OCI-LY1 (cell line): ENCODE results near the gene KCNH3.

Source experiments
- H2AFZ ChIP-seq: fragments of 200-600 bp; sonication (generic), shearing (Covaris generic); 2 replicates; pipeline ENCODE4 v1.6.0; 2014; ENCODE audit warnings: antibody characterized with exemption, mild to moderate bottlenecking, low read length
- H3F3A ChIP-seq: fragments of 200-600 bp; sonication (generic), shearing (Covaris generic); 2 replicates; pipeline ENCODE4 v1.6.0; 2014; ENCODE audit warnings: mild to moderate bottlenecking, antibody characterized with exemption, low read length, moderate library complexity; ENCODE audit not compliant: insufficient read depth
- H3K27ac ChIP-seq: fragments of 200-600 bp; sonication (generic); 2 replicates; pipeline ENCODE4 v1.5.1; 2014; ENCODE audit warnings: low read length, mixed run types, mild to moderate bottlenecking, low read depth; ENCODE audit not compliant: poor library complexity, severe bottlenecking
- H3K27me3 ChIP-seq: fragments of 200-600 bp; sonication (generic); 2 replicates; pipeline ENCODE4 v1.6.0; 2014; ENCODE audit warnings: antibody characterized with exemption, mild to moderate bottlenecking, low read length, moderate library complexity; ENCODE audit not compliant: insufficient read depth
- H3K36me3 ChIP-seq: fragments of 200-600 bp; sonication (generic); 2 replicates; pipeline ENCODE4 v1.6.1; 2014; ENCODE audit warnings: mild to moderate bottlenecking, antibody characterized with exemption, low read length, moderate library complexity, mixed read lengths; ENCODE audit not compliant: insufficient read depth
- H3K4me1 ChIP-seq: fragments of 200-600 bp; sonication (generic); 2 replicates; pipeline ENCODE4 v1.5.1; 2014; ENCODE audit warnings: mild to moderate bottlenecking, low read length, moderate library complexity; ENCODE audit not compliant: insufficient read depth, severe bottlenecking
- H3K4me2 ChIP-seq: fragments of 200-600 bp; sonication (generic), shearing (Covaris generic); 2 replicates; pipeline ENCODE4 v1.6.1; 2014; ENCODE audit warnings: low read length
- H3K4me3 ChIP-seq: fragments of 200-600 bp; sonication (generic); 2 replicates; pipeline ENCODE4 v1.5.1; 2014; ENCODE audit warnings: low read length, low read depth, mild to moderate bottlenecking, mixed read lengths; ENCODE audit not compliant: poor library complexity, severe bottlenecking
- H3K79me2 ChIP-seq: fragments of 200-600 bp; shearing (Covaris generic); 2 replicates; pipeline ENCODE4 v1.6.1; 2016; ENCODE audit warnings: mixed run types, low read length, mixed read lengths; ENCODE audit not compliant: insufficient read depth
- H3K9ac ChIP-seq: fragments of 200-600 bp; sonication (generic), shearing (Covaris generic); 2 replicates; pipeline ENCODE4 v1.6.1; 2014; ENCODE audit warnings: mild to moderate bottlenecking, low read length, mixed read lengths
- H3K9me2 ChIP-seq: fragments of 200-600 bp; sonication (generic), shearing (Covaris generic); 2 replicates; pipeline ENCODE4 v1.6.1; 2014; ENCODE audit warnings: low read depth, mild to moderate bottlenecking, low read length, mixed read lengths
- H3K9me3 ChIP-seq: fragments of 200-600 bp; shearing (Covaris generic); 2 replicates; pipeline ENCODE4 v1.6.1; 2014; ENCODE audit warnings: low read length, mixed read lengths
- H4K20me1 ChIP-seq: fragments of 200-600 bp; sonication (generic), shearing (Covaris generic); 2 replicates; pipeline ENCODE4 v1.6.0; 2016; ENCODE audit warnings: mild to moderate bottlenecking, low read length; ENCODE audit not compliant: insufficient read depth
- EZH2 ChIP-seq: fragments of 200-600 bp; sonication (generic), shearing (Covaris generic); IDR thresholded peaks from 2 replicates; pipeline ENCODE4 v1.8.0; 2017; ENCODE audit warnings: borderline replicate concordance, mixed run types, mild to moderate bottlenecking, antibody characterized with exemption, low read length, moderate library complexity, mixed read lengths
- TF ChIP-seq, protein P1 (sequence below): fragments of 200-600 bp; sonication (generic), shearing (Covaris generic); IDR thresholded peaks from 2 replicates; pipeline ENCODE4 v1.5.1; 2017; ENCODE audit warnings: mild to moderate bottlenecking, antibody characterized with exemption, low read length, moderate library complexity, mixed read lengths

The KCNH3 gene

DNA sequence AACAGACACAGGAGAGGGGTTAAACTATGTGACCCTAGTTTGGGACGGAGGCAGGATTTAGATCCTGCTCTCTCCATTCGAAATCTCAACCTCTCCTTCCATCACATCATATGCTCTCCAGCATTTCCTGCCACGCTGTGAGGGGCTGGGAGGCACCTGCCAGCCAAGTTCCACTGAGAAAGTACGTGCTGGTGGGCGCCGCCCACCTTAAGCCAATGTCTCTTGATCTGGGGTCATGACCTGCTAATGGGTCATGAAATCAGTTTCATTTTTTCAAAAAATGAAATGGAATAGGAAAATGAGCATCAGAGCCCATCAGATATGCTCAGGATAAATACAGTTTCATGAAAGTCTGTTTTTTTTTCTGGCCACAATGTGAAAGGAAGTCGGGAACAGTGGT, 21.9 kb downstream of the KCNH3 start:
- H3K4me1 ChIP-seq = no peaks in the 10 kb centered on the region
- TF ChIP-seq EZH2 = no peak
- TF ChIP-seq, protein P1, sequence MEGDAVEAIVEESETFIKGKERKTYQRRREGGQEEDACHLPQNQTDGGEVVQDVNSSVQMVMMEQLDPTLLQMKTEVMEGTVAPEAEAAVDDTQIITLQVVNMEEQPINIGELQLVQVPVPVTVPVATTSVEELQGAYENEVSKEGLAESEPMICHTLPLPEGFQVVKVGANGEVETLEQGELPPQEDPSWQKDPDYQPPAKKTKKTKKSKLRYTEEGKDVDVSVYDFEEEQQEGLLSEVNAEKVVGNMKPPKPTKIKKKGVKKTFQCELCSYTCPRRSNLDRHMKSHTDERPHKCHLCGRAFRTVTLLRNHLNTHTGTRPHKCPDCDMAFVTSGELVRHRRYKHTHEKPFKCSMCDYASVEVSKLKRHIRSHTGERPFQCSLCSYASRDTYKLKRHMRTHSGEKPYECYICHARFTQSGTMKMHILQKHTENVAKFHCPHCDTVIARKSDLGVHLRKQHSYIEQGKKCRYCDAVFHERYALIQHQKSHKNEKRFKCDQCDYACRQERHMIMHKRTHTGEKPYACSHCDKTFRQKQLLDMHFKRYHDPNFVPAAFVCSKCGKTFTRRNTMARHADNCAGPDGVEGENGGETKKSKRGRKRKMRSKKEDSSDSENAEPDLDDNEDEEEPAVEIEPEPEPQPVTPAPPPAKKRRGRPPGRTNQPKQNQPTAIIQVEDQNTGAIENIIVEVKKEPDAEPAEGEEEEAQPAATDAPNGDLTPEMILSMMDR = no peak
- H3K4me2 ChIP-seq = no peak overlapping the region
- no peaks in the 10 kb centered on the region for H3K27me3 ChIP-seq
- H3K27ac ChIP-seq = no peak overlapping the region
- no peak overlapping the region for H2AFZ ChIP-seq
- no peaks in the 10 kb centered on the region for H3K79me2 ChIP-seq
- no peaks in the 10 kb centered on the region for H3F3A ChIP-seq
- H3K9me2 ChIP-seq = no peaks in the 10 kb centered on the region
- no peaks in the 10 kb centered on the region for H4K20me1 ChIP-seq
- H3K9me3 ChIP-seq = no peaks in the 10 kb centered on the region
- H3K4me3 ChIP-seq = no peak overlapping the region
- peaks cover 92% of the 10 kb centered on the region for H3K36me3 ChIP-seq
- no peak overlapping the region for H3K9ac ChIP-seq

DNA sequence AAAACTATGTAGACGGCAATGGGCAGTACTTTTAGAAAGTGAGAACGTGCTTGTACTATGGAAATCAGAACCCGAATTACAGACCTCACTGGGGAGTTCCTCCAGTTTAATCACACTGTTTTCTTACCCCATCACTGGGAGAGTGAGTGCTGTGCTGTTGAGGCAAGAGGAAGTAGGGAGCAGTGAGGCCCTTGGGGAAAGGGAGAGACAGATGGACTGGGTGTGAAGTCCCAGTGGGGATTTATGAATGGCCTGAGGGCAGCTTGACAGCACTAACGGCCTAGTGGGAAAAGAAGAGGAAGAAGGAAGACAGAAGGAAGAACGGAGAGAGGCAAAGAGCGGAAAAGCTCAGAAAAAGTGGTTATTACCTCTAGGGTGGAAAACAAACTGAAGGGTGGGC, 23.4 kb downstream of the KCNH3 start:
- H3K9ac ChIP-seq = no peak overlapping the region
- no peaks in the 10 kb centered on the region for H3K9me3 ChIP-seq
- no peaks in the 10 kb centered on the region for H4K20me1 ChIP-seq
- no peak overlapping the region for H3K27ac ChIP-seq
- no peak for TF ChIP-seq EZH2
- TF ChIP-seq, protein P1 = no peak
- H3K4me3 ChIP-seq = no peak overlapping the region
- H3K4me2 ChIP-seq = no peak overlapping the region
- H3K4me1 ChIP-seq = peaks cover 11% of the 10 kb centered on the region
- peaks cover 79% of the 10 kb centered on the region for H3K36me3 ChIP-seq
- no peaks in the 10 kb centered on the region for H3K27me3 ChIP-seq
- no peaks in the 10 kb centered on the region for H3K9me2 ChIP-seq
- no peaks in the 10 kb centered on the region for H3F3A ChIP-seq
- H2AFZ ChIP-seq = no peak overlapping the region
- H3K79me2 ChIP-seq = peaks cover 6% of the 10 kb centered on the region

DNA sequence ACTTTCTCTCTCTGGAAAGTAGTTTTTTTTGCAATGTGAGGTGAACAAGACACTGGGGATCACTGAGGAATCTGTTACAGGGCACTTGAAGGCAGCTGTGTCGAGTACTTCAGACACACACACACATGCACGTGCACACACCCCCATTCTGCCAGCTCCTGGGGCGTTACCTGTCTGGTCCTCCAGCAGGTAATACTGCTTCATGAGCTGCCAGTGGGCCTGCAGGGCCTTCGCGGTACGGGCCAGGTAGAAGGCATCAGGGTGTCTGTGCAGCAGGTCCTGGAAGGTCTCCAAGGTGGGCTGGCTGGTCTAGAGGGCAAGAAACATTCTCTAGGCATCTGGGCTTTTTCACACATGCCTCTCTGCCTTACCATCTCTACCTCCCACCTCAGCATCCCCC, 24.0 kb downstream of the KCNH3 start:
- Histone ChIP-seq H3K27ac (no peak overlapping the region), H4K20me1 (no peaks in the 10 kb centered on the region)
- no peak for TF ChIP-seq EZH2
- TF ChIP-seq, protein P1 = no peak

More for the DNA sequence above, 24.0 kb downstream of the KCNH3 start:
- Histone ChIP-seq H3K4me3 (no peak overlapping the region), H3K9me3 (no peaks in the 10 kb centered on the region), H3K9ac (no peak overlapping the region), H3K27me3 (no peaks in the 10 kb centered on the region), H3K36me3 (peaks cover 73% of the 10 kb centered on the region), H3K9me2 (no peaks in the 10 kb centered on the region), H3K4me2 (no peak overlapping the region), H3K4me1 (peaks cover 13% of the 10 kb centered on the region), H3K79me2 (peaks cover 10% of the 10 kb centered on the region), H2AFZ (no peak overlapping the region), H3F3A (no peaks in the 10 kb centered on the region)
